ENCODE results near the gene GFM1.

DNA sequence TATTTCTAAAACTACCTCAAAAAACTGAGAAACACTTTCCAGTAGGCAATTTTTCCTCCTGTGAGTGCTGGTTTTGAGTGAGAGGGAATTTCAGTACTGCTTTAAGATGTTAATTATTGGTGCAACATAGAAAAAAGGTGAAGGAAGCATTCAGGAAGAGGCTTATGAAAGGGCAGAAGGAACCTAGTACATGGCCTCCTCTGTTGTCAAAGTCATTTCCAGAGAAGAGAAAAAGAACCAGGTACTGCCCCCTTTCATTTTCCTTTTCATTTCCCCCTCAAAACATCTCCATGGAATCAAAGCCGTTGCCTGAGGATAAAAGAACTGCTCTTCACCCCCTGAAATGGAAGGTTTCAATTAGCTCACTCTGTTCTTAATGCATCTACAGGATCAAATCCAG is 68.1 kb downstream of the GFM1 start:
- TF ChIP-seq, protein P1, sequence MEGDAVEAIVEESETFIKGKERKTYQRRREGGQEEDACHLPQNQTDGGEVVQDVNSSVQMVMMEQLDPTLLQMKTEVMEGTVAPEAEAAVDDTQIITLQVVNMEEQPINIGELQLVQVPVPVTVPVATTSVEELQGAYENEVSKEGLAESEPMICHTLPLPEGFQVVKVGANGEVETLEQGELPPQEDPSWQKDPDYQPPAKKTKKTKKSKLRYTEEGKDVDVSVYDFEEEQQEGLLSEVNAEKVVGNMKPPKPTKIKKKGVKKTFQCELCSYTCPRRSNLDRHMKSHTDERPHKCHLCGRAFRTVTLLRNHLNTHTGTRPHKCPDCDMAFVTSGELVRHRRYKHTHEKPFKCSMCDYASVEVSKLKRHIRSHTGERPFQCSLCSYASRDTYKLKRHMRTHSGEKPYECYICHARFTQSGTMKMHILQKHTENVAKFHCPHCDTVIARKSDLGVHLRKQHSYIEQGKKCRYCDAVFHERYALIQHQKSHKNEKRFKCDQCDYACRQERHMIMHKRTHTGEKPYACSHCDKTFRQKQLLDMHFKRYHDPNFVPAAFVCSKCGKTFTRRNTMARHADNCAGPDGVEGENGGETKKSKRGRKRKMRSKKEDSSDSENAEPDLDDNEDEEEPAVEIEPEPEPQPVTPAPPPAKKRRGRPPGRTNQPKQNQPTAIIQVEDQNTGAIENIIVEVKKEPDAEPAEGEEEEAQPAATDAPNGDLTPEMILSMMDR (IDR thresholded peaks at IDR 0.05) = no peak
- no peak for TF ChIP-seq POLR2A (IDR thresholded peaks at IDR 0.05)
